ENCODE data around the gene ACOT7. TPM values are rescaled to one million over a fixed set of nuclear protein-coding genes. Genes with fewer than 3 reads are reported as not detected.
A peak's percentile ranks its signal among the peaks of the same experiment; 100 is the strongest.

ACOT7 gene
- total RNA-seq, 1 donor from 2014 or later = 80.3 TPM

DNA sequence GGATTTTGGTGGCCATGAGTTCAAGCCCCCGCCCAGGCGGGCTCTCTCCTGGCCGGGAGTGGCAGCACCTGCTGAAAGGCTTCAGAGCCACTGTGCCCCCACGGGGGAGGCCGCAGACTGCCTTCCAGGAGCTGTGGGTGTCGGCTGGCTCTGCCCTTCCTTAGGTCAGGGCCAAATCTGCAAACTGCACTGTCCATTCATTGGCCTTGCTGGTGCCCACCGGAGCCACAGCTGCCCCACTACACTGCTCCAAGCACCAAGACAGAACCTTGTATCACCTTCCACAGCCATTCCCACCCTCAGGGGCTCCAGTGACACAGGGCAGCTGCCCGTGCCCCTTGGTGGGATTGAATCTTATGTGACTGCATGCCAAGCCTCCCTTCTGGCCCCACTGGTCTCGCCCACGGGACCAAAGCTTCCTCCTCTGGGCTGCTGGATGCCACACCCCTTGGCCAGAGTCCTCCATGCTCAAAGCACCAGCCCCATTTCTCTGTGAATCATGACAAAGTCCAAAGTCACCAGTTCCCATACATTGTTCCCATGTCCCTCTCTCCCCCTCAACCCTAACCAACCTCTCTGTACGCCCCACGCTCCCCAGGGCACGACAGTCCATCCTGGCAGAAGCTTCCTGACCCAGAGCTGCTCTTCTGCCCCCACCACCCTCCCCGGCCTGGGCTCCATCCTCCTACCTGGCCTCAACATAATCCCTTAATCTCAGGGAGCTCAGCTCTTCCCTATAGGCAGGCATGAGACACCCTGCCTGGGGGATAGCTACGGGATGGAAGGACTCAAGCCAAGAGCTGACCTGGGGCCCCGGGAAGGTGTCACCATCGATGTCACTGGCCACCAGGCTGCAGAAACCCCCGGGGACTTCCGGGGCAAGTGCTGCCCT, 111.8 kb downstream of the ACOT7 start:
- H3K4me3 ChIP-seq (ENCODE audit: low read depth, low read length) = no peak overlapping the region
- TF ChIP-seq, protein P1, sequence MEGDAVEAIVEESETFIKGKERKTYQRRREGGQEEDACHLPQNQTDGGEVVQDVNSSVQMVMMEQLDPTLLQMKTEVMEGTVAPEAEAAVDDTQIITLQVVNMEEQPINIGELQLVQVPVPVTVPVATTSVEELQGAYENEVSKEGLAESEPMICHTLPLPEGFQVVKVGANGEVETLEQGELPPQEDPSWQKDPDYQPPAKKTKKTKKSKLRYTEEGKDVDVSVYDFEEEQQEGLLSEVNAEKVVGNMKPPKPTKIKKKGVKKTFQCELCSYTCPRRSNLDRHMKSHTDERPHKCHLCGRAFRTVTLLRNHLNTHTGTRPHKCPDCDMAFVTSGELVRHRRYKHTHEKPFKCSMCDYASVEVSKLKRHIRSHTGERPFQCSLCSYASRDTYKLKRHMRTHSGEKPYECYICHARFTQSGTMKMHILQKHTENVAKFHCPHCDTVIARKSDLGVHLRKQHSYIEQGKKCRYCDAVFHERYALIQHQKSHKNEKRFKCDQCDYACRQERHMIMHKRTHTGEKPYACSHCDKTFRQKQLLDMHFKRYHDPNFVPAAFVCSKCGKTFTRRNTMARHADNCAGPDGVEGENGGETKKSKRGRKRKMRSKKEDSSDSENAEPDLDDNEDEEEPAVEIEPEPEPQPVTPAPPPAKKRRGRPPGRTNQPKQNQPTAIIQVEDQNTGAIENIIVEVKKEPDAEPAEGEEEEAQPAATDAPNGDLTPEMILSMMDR (conservative IDR thresholded peaks at IDR 0.05; ENCODE audit: low read depth, low read length) = no peak
- DNase-seq (ENCODE audit: low read depth) = no peak

- DNase-seq (ENCODE audit: low read depth) = no peak
- TF ChIP-seq, protein P1 (conservative IDR thresholded peaks at IDR 0.05; ENCODE audit: low read depth, low read length) = peak; percentile 55
Observed at GRCh38 chr1:6280761-6281451, 112.7 kb downstream of the ACOT7 start.

DNA sequence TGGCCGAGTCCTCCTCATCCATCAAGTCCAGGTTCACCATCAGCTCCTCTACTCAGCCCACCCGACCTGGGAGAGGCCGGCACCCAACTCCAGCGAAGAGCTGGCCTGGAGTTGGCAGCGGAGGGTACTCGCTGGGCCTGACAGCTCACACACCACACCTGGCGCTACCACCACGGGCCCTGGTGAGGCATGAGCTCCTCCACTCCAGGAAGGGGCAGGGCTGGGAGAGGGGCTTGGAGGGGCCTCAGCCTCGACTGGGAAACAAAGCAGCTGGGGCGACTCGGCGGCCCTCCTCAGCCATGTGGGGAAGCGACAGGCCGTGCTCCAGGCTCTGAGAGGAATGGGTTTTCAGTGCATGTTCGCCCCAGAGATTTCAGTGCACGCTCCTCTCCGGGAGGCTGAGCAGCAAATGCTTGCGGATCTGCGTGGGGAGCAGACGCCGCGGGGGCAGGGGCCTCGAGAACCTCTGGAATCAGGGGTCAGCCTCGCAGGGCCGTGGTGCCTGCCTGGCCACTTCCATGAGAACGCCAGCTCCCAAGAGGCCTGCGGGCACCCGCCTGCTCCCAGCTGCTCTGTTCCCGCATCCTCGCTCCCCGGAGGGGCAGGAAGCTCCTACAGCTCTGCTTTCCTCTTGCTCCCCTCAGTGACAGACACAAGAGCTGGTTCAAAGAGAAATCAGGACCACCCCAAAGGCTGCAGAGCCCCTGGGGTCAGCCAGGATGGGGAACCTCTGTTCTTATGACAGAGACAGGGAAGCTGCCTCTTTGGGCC, 113.8 kb downstream of the ACOT7 start:
- TF ChIP-seq, protein P1 (conservative IDR thresholded peaks at IDR 0.05; ENCODE audit: low read depth, low read length) = no peak
- no peak for DNase-seq (ENCODE audit: low read depth)
- no peak overlapping the region for H3K4me3 ChIP-seq (ENCODE audit: low read depth, low read length)

More at GRCh38 chr1:6280761-6281451, 112.7 kb downstream of the ACOT7 start:
- H3K4me3 ChIP-seq (ENCODE audit: low read depth, low read length) = no peak overlapping the region

DNA sequence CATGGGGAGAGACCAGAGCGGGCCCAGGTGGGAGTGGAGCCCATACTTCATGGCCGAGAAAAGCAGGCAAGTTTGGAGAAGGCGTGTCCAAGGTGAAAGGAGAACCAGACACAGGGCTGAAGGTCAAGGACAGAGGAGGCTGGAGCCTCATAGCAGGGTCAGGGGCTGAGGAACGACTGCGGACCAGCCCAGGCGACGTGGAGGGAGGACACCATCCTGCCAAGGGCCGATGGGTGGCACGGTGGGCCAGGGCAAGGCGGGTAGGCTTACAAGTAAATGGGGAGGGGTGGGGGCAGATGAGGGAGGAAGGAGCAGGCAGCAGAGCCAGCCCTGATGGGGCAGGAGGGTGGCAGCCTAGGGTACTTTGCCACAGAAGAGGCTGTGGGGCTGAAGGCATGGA, 114.5 kb downstream of the ACOT7 start:
- DNase-seq (ENCODE audit: low read depth) = no peak
- H3K4me3 ChIP-seq (ENCODE audit: low read depth, low read length) = no peak overlapping the region
- TF ChIP-seq, protein P1 (conservative IDR thresholded peaks at IDR 0.05; ENCODE audit: low read depth, low read length) = no peak

GRCh38 chr1:6278263-6278662, 115.3 kb downstream of the ACOT7 start:
- H3K4me3 ChIP-seq (ENCODE audit: low read depth, low read length) = no peak overlapping the region
- TF ChIP-seq, protein P1 (conservative IDR thresholded peaks at IDR 0.05; ENCODE audit: low read depth, low read length) = no peak
- DNase-seq (ENCODE audit: low read depth) = no peak

DNA sequence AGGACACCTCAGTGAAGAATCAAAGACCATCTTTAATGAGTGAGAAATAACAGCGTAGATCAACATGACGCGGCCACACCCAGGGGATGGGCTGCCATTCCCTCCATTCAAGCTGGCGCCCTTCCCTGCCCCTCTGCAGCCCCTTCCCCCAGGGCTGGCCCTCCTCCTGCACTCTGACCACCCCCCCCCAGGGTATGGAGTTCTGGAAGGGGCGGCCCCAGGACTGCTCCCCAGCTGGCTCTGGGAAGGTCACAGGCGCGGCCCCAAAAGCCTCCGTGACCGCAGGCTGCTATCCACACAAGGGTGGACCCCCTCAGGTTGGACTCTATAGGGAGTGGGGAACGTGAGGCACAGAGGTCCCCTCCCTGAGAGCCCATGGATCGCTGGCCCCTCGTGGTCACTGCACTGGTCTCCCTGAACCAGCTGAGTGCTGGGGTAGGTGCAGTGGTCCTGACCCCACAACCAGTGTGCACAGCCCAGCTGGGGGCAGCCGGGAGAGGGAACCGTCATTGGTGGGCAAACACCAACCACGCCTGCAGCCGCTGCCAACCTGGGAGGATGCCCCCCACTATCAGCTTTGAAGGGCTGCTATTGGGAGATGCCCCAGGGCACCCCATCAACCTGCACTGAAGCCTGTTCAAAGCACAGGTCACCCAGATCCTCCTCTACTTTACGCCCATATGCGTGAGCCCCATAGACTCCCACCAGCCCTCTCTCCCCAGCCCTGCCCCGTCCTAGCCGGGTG, 116.6 kb downstream of the ACOT7 start:
- no peak overlapping the region for H3K4me3 ChIP-seq (ENCODE audit: low read depth, low read length)
- DNase-seq (ENCODE audit: low read depth) = no peak
- TF ChIP-seq, protein P1 (conservative IDR thresholded peaks at IDR 0.05; ENCODE audit: low read depth, low read length) = no peak

Data from epithelial cell of proximal tubule (primary cell).